Measurements from ENCODE around the gene ASCL3.
"Not testable (repeated sequence)": the region's sequence is repeated elsewhere in the genome, so short reads cannot be mapped to it uniquely, and the experiment has no call there.

ASCL3 gene

GRCh38 chr11:8947230-8947943 is 4.6 kb upstream of the ASCL3 start:
- DNase-seq (ENCODE audit: low spot score), result no peak

GRCh38 chr11:8941341-8942103 is 1.3 kb downstream of the ASCL3 start:
- no peak for DNase-seq (ENCODE audit: low spot score)

GRCh38 chr11:8937659-8938058 is 5.2 kb downstream of the ASCL3 start:
- DNase-seq (ENCODE audit: low spot score), result no peak

DNA sequence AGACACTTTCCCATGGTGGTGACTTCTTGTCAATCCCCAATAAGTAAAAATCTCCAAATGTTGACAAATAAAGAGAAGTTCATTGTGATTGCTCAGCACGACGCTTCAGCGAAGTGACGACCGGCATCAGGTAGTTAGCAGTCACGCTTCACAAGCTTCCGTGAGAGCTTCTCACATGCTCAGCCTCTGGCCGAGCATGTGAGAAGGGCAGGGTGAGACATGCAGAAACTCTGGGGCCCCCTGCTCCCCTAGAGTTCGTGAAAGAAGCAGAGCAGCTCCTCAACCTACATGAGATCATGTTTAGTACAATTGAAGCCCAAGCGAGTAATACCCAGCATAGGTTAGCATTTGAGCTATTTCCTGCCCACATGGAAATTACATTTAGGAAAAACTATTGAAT is 5.7 kb downstream of the ASCL3 start:
- DNase-seq (ENCODE audit: low spot score), result no peak

DNA sequence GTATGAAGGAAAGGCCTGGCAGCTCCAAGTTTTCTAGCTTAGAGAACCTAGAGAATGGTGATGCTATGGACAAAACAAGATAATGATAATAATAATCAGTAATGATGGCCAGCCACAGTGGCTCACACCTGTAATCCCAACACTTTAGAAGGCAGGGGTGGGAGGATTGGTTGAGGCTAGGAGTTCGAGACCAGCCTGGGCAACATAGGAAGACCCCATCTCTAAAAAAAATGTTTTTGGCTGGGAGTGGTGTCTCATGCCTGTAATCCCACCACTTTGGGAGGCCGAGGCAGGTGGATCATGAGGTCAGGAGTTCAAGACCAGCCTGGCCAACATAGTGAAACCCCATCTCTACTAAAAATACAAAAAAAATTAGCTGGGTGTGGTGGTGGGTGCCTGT is 7.0 kb downstream of the ASCL3 start:
- not testable (repeated sequence) for DNase-seq (ENCODE audit: low spot score)

DNA sequence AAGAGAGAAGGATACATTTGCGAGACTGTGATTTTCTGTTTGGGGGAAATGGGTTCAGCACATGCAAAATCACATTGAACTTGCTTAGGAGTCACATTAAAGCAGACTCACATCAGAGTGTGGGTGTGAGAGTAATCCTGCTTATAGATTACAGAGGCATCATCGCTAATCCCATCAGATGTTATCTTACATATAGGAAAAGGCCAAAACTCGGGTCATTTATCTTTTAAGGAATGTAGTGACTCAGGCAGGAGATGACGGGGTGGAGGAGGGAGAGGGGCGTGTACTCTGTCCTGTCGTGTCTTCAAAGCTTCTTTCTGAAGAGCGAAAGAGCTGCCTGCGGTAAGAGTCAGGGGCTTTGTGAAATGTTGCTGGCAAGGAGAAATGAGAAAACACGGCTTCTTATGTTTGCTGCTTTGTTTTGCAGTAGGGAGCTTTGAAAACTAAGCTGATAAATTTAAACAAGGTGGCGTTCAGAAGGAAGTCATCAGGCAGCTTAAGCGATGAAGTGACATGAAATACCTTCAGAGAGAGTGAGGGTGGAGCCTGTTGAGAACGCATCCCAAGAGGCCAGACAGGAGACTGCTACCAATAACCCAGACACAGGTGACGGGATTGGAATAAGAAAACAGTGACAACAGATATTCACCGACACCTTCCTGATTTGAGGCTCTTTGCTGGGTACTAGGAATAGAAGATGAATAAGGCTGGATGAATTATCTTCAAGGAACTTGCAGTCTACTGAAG is 7.9 kb downstream of the ASCL3 start:
- DNase-seq (ENCODE audit: low spot score), result peak; percentile 72

GRCh38 chr11:8933931-8934330 is 8.9 kb downstream of the ASCL3 start:
- DNase-seq (ENCODE audit: low spot score), result no peak

DNA sequence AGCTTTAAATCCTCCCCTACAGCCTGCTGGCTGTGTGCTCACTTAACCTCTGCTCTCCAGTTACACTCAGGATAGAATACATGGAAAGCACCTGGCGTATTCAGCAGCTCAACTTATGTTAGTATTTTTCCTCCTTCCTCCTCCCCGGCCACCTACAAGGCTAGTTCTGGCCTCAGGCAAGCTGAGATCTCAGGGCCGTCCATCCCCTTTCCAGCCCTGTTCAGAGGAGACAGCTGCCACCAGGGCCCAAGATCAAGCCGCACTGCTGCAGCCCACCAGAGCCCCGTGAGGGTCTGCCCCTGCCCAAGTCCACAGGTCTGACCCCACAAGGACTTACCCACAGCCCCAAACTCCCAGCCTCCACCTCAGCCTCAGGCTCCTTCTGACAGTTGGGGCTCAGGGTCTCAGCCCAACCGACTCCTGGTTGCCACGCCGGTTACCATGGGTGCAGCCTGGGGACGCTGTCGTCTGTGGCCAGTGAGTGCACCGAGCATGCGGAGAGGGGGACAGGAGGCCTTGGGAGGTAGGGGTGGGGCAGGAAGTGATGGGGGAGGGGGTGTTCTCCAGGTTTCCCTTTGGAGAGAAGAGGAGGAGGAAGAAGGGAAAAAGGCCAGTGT is 10.1 kb downstream of the ASCL3 start, which contains the start of gene C11orf16:
Gene C11orf16, minus strand, starts transcription at position 384 of the 617 bp plus-strand sequence. CDS start 639 bp downstream, outside the sequence.
- no peak for DNase-seq (ENCODE audit: low spot score)

GRCh38 chr11:8930456-8931175 is 12.2 kb downstream of the ASCL3 start:
- no peak for DNase-seq (ENCODE audit: low spot score)

- DNase-seq (ENCODE audit: low spot score), result no peak
These were observed 13.7 kb downstream of the ASCL3 start for GRCh38 chr11:8928981-8929615.

- no peak for DNase-seq (ENCODE audit: low spot score)
These were observed 14.6 kb downstream of the ASCL3 start for GRCh38 chr11:8928205-8928604.

DNA sequence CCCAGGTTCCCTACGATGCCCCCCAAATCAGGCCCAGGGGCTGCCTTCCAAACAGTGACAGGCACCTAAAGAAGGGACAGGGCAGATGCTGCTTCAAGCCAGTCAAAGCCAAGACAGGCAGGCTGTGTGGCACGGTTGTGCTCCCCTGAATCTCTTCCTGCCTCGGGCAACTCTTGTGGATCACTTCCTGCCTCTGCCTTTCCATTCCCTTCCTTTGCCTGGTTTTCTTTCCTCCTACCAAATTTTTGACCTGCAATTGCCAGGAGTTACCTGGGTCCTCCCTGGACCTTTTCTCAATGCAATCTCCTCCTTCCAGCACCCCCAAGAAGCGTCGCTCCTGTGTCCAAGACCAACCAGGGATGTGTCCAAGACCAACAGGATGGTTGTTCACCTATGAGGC is 15.6 kb downstream of the ASCL3 start:
- no peak for DNase-seq (ENCODE audit: low spot score)

- no peak for DNase-seq (ENCODE audit: low spot score)
These were observed 16.6 kb downstream of the ASCL3 start for GRCh38 chr11:8926236-8926635.

GRCh38 chr11:8925711-8926110 is 17.1 kb downstream of the ASCL3 start:
- DNase-seq (ENCODE audit: low spot score), result no peak

DNA sequence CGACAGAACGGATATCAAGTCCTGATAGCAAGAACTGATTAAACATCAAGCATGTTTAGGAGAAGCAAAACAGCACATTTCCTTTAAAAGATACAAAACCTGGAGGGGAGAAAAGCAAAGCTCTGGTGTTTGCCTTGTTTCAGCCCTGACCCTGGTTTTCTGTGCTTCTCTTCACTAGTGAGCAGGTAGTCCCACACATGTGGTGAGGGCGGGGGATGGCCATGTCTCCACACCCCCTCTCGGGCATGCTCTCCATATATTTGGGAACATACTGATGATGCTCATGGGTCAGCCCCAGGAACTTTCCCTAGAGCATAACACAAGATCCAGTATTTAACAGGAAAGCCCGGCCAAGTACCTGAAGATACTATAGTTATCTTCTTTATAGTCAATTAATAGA is 20.1 kb downstream of the ASCL3 start:
- DNase-seq (ENCODE audit: low spot score), result no peak

DNA sequence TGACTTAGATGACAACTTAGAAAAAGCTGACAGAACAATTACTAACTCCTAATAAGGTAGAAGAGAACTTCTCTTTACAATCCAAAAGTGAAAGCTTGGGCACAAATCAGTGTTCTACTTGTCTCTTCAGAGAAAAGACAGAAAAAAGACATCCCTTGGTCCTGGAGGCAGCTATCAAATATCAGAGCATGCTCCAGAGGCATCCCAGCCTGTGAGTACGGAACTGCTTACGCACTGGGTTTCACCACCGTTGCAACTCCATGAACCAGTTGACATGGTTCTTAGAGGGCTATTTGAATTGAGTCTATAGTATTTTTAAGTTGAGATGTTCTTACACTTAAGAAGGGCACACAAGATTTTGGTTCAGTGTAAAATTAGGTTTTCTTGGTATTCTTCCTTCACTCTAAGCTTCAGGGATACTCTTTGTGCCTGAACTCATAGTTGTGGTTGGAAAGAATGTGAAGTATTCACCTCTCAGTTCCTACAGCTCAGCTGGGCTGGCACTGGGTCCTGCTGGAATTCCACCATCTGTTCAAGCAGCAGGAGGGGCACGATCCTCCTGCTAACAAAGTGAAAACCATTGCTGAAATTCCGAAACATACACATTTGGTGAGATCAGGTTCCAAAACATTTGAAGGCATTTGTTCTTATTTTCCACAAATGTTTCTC is 25.5 kb downstream of the ASCL3 start:
- peak; percentile 49 for DNase-seq (ENCODE audit: low spot score)

GRCh38 chr11:8914661-8915018 is 28.2 kb downstream of the ASCL3 start:
- no peak for DNase-seq (ENCODE audit: low spot score)

DNA sequence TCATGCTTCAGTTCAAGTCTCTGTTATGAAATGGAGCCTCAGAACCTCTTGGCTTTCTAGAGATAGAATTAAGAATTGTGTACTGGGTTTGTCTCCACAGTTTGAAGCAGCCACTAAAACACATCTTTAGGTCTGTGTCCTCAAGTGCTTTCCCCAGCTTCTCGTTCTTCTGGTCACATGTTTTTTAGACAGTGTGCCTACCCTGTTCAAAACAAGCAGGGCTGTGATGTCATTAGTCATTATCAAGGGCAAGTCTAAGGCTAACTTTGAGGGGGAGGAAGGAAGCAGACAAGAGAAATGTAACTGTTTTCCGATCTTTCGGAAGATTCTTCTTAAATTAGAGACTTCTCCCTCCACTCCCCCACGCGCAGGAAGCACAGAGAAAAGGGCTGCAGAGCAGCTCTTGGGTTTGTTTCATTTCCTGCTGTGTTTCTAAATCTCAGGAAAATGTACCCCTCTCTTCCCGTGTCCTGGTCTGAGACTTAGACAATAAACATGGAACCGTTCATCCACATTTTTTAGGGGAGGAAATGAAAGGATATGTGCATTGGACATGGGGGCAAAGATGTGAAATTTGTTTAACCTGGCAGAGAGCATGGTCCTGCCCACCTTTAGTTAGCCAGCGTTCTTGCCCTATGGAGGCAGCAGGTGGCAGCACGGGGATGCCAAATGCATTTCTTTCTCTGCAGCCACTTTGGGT is 28.7 kb downstream of the ASCL3 start:
- peak; percentile 55 for DNase-seq (ENCODE audit: low spot score)

GRCh38 chr11:8911029-8911823 is 31.6 kb downstream of the ASCL3 start, which contains the start of gene AKIP1:
Gene AKIP1 (plus strand): TSS chr11:8911189. CDS start chr11:8911450, 261 bp downstream.
- DNase-seq (ENCODE audit: low spot score), result peak; percentile 94

Data from SW480 (cell line).